Uterus (tissue), 2 donors: ENCODE data around the gene RCHY1.
"Not testable (repeated sequence)": the region's sequence is repeated elsewhere in the genome, so short reads cannot be mapped to it uniquely, and the experiment has no call there.

Experiments
- CTCF ChIP-seq, 4 experiments: fragments of 200-600 bp in 2 of 4; fragments of 450-650 bp in 2 of 4; sonication (generic) in 2 of 4; IDR thresholded peaks; one replicate each; pipeline ENCODE4 v1.5.1; 2016 to 2019; ENCODE audit warnings: antibody characterized with exemption in 4 of 4, mild to moderate bottlenecking in 2 of 4, moderate library complexity in 1 of 4
- POLR2A ChIP-seq, 2 donors: fragments of 450-650 bp; IDR thresholded peaks; one replicate each; pipeline ENCODE4 v1.6.1; 2016; ENCODE audit warnings: antibody characterized with exemption in 2 of 2, mild to moderate bottlenecking in 1 of 2, moderate library complexity in 1 of 2

GRCh38 chr4:75533339-75533887 is 19.2 kb upstream of the RCHY1 start:
- TF ChIP-seq POLR2A, CTCF (IDR thresholded peaks at IDR 0.05): not testable (repeated sequence)
